ENCODE measurements around the gene GLIS1. TPM values are rescaled to one million over a fixed set of nuclear protein-coding genes. Genes with fewer than 3 reads are reported as not detected.

The GLIS1 gene
- total RNA-seq, 1 donor from 2014 or later = 1.4 TPM

DNA sequence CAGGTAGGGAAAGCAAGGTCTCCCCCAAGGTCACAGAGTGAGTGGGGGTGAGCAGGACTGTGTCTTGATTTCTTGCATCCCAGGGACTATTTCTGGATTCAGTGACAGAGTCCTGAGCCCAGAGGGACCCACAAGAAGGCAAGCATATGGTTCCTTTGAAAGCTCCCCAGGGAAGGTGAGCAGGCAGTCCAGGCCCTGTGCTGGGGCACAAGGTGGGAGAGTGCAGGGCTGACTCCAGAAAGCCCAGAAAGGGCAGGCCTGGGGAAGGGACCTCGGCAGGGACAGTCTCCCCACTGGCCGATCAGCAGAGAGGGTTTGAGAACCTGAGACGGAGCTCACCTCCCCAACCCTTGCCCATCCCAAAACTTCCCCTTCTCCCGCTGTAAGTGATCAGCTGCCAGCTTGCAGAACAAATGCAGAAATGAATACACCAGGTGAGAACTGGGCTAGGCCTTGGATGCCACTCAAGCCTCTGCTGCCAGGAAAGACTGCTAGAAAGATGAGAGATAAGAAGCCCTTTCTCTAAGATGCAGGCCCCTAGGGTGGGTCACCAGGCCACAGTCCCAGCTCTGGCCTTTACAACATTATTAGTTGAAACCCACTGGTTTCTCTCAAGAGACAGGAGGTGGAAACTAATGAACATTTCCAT, 121.0 kb downstream of the GLIS1 start:
- no peak for DNase-seq (ENCODE audit: low spot score)

DNA sequence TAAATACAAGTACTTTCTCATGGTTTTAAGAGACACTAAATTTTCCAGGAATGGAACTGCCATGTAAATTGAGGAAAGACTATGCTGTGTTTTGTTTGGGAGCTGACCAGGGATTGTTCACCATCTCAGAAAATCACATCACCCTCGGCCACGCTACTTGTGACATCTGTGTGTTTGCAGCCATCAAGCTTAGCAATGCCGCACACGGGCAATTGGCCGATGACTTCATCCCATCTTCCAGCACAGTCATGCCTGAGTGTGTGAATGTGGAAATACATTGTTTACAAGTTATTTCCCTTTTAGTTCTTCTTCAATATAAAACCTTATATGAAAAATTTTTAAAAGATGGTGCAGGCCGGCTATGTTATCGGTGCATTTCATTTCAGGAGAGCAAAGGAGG, 121.6 kb downstream of the GLIS1 start:
- no peak for DNase-seq (ENCODE audit: low spot score)

DNA sequence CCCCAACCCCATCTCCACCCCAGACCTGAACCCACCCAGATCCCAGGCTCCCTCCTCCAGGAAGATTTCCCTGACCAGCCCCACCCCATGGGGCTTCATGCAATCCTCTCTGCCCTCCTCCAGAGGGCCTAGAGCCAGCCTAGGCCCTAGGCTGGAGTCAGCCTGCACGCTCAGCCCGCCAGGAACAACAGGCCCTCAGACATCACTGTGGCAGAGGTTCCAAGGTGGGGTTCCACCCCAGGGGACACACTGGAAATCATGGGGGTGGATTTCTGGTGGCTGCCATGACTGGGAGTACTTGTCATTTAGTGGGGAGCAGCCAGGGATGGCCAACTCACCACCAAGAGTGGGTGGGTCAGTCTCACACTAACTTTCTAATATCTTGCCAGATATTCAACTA, 122.0 kb downstream of the GLIS1 start:
- DNase-seq (ENCODE audit: low spot score) = no peak

DNA sequence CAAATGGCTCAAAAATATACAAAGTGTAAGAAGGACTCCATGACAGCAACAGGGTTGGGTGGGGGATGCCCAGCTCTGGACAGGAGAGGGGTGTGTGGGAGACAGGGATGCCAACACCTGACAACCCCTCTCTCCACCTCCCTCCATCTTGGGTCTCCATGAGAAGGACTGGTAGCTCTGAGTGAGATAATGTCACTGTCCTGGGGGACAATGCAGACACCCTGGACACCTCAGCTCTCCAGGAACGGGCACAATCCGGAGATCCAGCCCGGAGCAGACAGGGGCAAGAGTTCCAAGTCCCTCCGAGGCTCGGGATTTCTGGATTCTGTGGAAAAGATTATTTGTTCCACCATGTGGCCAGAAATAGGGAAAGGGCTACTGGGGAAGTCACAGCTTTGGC, 122.5 kb downstream of the GLIS1 start:
- DNase-seq (ENCODE audit: low spot score) = no peak

DNA sequence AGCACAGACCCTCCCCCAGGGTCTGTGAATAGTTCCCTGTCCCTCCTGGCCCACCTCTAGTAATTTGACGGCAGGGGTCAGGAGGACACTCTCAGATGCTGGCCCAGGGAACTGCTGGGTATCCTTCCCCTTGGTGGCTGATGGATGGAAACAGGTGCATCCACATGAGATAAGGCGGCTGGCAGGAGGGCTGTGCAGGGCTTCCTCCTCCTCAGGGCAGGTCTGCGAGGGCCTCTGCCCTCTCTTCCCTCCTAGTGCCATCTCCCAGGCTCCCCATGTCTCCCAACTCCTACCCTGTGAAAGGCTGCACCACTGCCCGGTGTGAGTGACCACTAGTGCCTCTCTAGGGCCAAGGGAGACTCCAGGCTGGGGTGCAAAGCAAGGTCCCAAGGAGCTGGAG, 123.9 kb downstream of the GLIS1 start:
- DNase-seq (ENCODE audit: low spot score) = no peak

DNA sequence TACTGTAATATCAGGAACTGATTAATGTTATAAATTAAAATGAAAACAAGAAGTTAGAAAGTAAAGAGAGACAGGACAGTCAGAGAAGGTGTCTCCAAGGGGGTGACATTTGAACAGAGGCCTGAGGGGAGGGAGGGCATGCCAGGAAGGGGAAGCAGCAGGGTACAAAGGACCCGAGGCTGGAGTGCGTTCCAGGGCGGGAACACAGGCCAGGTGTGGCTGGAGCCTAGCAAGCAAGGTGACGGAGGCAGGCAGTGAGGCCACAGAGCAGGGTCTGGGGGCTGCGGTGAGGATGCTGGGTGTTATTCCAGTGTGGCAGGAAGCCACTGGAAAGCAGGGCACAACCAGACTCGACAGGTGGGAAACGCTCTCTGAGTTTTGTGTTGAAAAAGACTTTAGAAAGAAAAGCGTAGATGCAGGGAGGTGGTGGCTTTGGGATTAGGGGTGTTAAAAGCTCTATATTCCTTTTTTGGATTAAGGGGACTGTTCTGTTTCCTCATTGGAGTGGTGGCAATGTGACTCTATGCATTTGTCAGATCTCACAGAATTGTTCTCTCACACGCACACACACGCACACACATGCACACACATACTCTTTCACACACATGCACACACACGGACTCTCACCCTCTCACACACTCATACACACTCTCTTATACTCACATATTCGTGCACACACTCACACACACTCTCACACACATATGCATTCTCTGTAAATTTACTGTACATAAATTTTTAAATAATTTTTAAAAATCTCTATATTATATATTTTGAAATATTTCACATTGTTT, 124.5 kb downstream of the GLIS1 start:
- no peak for DNase-seq (ENCODE audit: low spot score)

DNA sequence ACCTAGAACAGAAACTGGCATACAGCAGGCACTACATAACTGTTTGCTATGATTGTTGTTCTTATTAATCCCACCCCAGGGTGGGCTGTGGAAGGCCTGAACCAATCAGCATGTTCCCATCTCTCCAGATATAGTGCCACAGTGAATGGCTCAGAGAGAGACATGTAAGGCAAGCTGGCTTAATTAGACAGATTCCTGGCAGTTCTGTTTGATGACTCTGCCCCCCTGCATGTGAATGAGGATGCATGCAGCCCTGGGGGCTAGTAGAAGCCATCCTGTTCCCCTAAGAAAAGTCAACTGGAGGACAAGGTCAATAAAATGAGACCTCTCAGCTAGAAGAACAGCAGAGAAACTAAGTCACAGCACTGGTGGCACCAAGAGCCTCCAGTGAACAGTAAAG, 130.3 kb downstream of the GLIS1 start:
- no peak for DNase-seq (ENCODE audit: low spot score)

DNA sequence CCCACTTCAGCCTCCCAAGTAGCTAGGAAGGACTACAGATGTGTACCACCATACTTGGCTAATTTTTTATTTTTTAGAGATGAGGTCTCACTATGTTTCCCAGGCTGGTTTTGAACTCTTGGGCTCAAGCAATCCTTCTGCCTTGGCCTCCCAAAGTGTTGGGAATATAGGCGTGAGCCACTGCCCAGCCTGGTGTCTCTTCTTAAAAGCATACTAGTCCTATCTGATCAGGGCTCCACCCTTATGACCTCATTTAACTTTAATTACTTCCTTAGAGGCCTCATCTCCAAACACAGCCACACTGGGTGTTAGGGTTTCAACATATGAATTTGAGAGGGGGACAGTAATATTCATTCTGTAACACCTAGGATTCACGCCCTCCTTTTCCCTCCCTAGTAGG, 130.9 kb downstream of the GLIS1 start:
- no peak for DNase-seq (ENCODE audit: low spot score)

DNA sequence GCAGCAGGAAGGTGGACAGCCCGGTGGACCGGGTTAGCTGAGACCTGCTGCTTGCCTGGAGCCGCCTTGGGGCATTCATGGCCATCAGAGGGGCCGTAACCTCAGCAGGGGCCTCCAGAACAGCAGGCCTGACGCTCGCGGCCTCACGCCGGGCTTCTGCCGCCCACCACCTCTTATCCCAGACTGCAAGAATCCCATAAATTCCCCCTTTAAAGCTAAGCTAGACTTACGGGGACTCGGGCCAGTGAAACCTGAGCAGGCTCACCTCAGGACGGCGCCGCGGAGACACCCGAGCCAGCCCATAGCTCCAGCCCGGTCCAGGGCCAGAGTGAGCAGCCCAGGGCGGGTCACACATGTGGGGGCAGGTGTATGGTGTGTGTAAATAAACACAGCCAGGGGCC, 132.3 kb downstream of the GLIS1 start:
- no peak for DNase-seq (ENCODE audit: low spot score)

DNA sequence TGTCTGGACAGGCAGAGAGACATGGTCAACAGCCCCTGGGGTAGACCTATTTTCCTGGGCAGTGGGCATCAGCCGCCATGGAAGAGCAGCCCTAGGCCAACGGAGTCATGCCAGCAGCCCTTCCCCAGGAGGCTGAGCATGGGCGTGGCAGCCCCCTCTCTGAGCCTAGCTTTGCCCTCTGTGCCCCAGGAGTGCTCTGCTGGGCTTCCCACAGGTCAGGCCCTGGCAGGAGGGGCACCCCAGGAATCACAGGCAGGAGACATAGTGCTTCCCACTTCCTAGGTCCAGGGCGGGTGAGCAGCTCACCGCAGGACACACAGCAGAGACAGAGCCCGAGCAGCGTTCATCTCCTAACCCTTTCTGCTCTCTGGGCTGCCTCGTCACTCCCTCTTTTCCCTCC, 132.8 kb downstream of the GLIS1 start:
- no peak for DNase-seq (ENCODE audit: low spot score)

DNA sequence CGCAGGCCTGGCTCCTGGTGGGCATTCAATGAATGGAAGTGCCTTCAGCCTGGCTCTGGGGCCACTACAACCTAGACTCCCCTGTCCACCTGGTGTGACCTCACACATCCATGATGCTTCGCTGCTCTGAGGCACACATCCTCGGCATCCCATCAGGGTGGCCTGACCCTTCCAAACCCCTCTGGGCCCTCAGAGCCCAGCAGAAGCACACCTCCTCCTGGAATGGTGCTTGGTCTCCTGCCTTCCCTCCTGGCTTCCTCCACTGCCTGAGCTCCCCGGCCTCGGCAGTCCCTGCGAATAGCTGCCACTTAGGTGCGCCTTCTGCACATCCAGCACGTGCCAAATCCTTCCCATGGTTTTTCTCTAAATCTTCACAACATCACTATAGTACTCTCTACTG, 133.8 kb downstream of the GLIS1 start:
- DNase-seq (ENCODE audit: low spot score) = no peak

DNA sequence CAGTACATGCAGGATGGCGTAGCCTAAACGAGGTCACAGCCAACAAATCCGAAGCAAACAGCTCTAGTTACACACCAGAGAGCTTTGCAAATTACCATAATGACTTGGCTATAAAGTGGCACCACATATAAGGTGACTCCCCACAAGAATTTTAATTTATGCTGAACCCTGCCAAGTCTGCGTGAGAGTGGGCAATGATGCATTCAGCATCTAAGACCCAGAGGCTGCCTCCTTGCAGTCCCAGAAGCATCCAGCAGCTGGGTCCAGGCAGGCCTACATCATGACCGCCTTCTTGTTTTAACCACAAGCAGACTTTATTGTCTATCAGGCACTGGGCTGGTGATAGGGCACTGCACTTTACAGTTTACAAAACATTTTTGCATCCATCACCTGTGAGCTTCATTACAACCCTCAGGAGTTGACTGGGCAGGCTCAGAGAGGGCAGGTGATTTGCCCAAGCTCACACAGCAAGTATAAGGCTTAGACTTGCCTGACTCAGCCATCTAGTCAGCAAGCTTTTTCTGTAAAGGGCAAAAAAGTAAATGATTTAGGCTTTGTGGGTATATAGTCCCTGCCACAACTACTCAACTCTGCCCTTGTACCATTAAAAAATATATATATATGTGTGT, 134.6 kb downstream of the GLIS1 start:
- no peak for DNase-seq (ENCODE audit: low spot score)

DNA sequence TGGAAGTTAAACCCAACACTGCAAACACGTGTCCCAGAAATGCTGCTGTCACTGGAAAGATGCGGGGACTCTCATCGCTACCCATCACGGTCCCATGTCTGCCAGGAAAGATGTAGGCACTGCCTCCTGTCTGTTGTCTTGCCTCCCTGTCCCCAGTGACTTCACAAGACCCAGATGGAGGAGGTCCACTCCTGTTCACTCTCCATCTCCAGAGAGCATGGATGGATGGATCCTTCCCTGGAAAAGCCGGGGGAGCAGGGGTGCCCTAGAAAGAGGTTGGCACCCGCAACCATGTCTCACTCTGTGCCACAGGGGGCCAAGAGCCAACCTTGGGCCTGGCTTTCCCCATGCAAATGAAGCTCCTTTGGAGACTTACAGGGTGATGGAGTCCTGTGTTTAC, 135.5 kb downstream of the GLIS1 start:
- no peak for DNase-seq (ENCODE audit: low spot score)

DNA sequence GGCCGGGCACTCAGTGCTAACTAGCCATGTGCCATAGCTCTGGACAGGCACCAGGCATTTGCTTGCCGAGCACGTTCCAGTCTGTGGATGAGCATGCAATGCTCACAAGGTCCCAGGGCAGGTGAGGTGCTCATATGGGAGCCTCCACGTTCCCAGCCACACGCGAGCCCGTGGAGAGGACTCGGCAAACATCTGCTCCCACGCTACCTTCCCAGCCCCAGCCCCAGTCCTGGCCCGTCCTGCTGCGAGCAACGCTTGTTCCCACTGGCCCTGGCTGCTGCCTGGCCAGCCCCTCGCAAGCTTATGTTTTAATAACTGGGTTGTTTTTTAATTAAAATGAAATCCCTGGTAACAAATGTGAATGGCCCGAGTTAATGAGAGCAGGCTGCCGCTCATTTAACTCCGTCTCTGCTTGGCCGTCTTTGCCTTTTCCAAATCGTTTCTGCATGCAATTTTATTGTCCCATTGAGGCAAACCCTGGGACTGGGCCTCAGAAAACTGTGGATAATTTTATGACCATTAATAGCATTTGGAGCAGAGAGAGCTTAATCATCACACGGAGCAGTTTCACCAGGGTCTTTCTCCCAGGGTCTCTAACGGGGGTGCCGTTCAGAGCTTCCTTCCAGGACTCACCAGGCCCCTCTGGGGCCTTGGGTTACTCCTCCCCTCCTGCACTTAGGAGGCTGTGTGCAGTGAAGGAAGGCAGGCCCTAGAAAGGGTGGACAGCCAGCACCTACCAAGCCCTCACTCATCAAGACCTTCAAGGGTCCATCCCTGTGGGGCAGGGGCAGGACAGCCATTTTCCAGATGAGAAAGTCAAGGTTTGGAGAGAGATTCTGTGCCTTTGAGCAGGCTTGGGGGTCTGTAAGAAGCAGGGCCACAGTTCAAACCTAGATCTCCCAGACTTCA, 136.8 kb downstream of the GLIS1 start:
- DNase-seq (ENCODE audit: low spot score) = no peak

DNA sequence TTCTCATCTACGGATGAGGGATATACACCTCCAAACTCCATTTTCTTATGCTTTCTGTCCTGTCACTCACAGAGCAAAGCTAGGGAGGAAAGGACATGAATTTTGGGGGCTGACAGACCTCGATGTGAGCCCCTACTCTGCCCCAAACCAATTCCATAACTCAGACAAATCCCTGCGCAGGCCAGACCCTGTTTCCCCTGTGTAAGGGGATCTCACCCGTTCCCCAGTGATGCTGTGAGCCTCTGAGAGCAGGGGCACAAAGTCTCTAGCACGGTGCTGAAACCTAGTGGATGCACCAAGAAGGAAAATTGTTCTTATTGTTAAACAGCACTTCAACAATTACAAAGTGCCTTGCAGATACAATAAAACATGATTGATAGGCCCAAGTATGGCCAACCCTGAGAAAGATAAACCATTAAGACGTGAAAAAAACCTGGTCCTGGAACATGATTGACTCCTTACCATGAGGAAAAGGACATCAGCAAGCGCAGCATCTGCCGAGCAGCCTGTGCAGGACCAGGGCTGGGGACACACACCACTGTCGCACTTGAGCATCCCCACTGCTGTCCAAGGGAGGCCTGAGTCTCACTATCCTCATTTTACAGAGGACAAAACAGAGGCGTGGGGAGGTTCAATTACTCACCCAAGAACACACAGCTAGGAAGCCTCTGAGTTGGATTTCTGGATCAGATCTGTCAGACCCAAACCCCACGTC, 137.8 kb downstream of the GLIS1 start:
- DNase-seq (ENCODE audit: low spot score) = no peak

DNA sequence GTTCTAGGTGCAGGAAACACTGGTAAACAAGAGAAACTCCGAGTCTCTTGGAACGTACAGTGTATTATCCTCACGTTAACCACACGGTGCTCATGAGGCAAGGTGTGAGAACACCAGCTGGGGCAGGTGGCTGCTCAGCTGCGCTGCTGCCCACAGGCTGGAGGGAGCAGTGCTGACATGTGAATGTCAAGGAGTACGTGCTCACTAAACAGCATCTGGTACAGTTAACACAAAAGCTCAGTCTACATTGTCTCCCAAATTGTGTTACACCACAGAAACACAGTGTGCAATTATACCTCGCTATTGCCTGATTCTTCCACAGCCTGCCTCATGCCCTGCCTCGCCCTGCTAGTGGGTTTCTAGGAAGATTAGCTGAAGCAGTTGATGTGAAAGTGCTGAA, 138.4 kb downstream of the GLIS1 start:
- no peak for DNase-seq (ENCODE audit: low spot score)

DNA sequence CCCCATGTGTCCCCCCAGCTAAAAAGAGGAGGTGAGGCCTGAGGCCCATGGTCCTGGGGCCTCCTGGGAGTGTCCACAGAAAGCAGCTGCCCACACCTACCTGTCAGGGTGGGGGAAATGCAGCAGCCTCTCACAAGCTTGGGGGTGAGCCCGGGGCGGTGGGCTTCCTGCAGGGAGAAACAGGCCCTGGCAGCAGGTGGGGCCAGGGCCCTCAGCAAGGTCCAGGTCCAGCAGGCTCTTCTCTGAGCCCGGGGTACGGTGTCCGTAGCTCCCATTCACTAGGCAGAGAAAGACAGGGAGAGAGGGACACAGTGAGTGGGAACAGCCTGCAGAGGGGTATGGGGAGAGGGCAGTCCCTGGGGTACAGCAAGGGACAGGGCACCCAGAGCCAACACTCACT, 139.0 kb downstream of the GLIS1 start:
- no peak for DNase-seq (ENCODE audit: low spot score)

DNA sequence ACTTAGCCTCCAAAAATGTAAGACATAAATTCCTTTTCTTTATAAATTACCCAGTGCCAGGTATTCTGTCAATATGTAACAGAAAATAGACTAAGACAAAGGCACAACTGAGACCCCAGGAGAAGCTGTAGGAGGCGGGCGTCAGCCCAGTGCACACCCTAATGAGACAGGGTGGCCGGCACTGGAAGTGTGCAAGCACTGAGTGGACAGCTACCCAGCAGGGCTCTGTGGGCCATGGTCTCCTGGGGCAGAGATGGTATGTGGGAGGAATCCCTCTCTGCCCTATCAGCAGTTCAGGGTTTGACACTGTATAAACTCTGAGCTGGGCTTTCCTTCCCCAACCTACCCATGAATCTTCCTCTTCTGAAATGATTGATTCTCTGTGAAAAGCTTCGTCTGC, 139.5 kb downstream of the GLIS1 start:
- no peak for DNase-seq (ENCODE audit: low spot score)

DNA sequence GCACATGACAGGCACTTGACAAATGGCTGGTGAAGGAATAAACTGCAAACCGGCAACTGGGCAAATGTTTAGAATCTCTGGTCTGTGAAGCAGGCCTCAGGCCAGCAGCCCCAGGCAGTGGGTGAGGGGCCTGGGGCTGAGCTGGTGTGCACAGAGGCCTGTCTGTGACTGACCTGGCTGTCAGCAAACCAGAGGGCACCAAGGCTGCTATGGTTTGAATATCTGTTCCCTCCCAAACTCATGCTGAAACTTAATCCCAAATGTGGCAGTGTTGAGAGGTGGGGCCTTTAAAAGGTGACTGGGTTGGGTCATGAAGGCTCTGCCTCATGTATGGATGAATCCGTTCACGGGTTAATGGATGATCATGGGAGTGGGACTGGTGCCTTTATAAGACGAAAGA, 140.0 kb downstream of the GLIS1 start:
- no peak for DNase-seq (ENCODE audit: low spot score)

DNA sequence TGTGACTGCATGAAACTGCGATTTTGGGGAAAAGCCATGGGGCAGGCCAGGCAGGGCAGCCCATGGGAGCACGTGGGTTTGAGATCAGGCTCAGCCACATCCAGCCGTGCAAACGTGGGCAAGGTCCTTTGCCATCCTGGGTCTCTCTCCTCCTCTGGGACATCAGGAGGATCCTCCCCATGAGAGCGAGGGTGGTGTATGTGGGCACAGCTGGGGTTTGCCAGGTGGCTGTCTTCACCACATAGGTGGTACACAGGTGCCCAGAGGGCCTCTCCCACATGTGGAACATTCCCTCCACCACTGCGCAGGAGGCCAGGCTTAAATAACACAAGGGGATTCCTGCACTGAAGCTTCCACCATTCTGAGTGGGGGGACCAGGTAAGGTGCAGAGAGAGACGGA, 143.1 kb downstream of the GLIS1 start:
- DNase-seq (ENCODE audit: low spot score) = no peak

Measured in umbilical cord (tissue), 2 donors.